H1 (cell line): ENCODE results near the gene BSCL2. TPM values are rescaled to one million over a fixed set of nuclear protein-coding genes. Genes with fewer than 3 reads are reported as not detected.
A peak's percentile ranks its signal among the peaks of the same experiment; 100 is the strongest.

Source experiments
- CBX8 ChIP-seq: fragments of 300-800, 300-1000 bp; sonication (generic); IDR thresholded peaks from 2 replicates; pipeline ENCODE4 v1.7.1; 2016; ENCODE audit warnings: low read depth, low read length, borderline replicate concordance
- CHD2 ChIP-seq: IDR thresholded peaks from 2 replicates; pipeline ENCODE4 v1.6.1; 2012; ENCODE audit warnings: low read length, improper control_type of control experiment
- EZH2 ChIP-seq: fragments of 200-600 bp; sonication (generic); IDR thresholded peaks from 2 replicates; pipeline ENCODE4 v1.7.1; 2012; ENCODE audit warnings: low read depth, mild to moderate bottlenecking, moderate library complexity, low read length, inconsistent platforms; ENCODE audit not compliant: severe bottlenecking
- JUND ChIP-seq: IDR thresholded peaks from 2 replicates; pipeline ENCODE4 v1.6.1; 2011; ENCODE audit warnings: mild to moderate bottlenecking, improper control_type of control experiment, low read length
- KDM1A ChIP-seq: fragments of 200-600, 300-600 bp; sonication (generic); IDR thresholded peaks from 2 replicates; pipeline ENCODE4 v1.7.1; 2016; ENCODE audit warnings: mild to moderate bottlenecking, low read length, borderline replicate concordance
- RAD21 ChIP-seq, 2 experiments: IDR thresholded peaks in 1 of 2; conservative IDR thresholded peaks in 1 of 2; 2 replicates each; pipeline ENCODE4 v1.6.1; 2011; ENCODE audit warnings: low read depth in 2 of 2, low read length in 2 of 2, improper control_type of control experiment in 1 of 2, inconsistent platforms in 1 of 2, mild to moderate bottlenecking in 1 of 2, moderate library complexity in 1 of 2
- polyA plus RNA-seq, 7 experiments: library from polyadenylated mRNA; depleted of rRNA in 3 of 7; stranded (reverse) in 5 of 7; unstranded in 2 of 7; fragments of >200 nt in 5 of 7; fragments of 200-250 nt in 2 of 7; gene quantifications; 1 replicate in 5 of 7; 2 replicates in 1 of 7; 4 replicates in 1 of 7; pipeline versions ENCODE4 v1.2.1 to v1.2.3, GENCODE V29; 2011 to 2013; ENCODE audit warnings: missing spikeins in 2 of 7, mixed read lengths in 2 of 7
- total RNA-seq: library from RNA; stranded (reverse); fragmentation: NEBNext Ultra II Directional; extraction: Animal tissue kit (Norgen Biotek cat#: 25700); gene quantifications from 2 replicates; pipeline ENCODE4 v1.2.1, GENCODE V29; 2021

Gene BSCL2
- total and polyA plus RNA-seq, 2 of the 8 experiments (the other 6 are each of a cell fraction or from before 2014, with no cell fraction given), result 59.5 to 264 TPM

DNA sequence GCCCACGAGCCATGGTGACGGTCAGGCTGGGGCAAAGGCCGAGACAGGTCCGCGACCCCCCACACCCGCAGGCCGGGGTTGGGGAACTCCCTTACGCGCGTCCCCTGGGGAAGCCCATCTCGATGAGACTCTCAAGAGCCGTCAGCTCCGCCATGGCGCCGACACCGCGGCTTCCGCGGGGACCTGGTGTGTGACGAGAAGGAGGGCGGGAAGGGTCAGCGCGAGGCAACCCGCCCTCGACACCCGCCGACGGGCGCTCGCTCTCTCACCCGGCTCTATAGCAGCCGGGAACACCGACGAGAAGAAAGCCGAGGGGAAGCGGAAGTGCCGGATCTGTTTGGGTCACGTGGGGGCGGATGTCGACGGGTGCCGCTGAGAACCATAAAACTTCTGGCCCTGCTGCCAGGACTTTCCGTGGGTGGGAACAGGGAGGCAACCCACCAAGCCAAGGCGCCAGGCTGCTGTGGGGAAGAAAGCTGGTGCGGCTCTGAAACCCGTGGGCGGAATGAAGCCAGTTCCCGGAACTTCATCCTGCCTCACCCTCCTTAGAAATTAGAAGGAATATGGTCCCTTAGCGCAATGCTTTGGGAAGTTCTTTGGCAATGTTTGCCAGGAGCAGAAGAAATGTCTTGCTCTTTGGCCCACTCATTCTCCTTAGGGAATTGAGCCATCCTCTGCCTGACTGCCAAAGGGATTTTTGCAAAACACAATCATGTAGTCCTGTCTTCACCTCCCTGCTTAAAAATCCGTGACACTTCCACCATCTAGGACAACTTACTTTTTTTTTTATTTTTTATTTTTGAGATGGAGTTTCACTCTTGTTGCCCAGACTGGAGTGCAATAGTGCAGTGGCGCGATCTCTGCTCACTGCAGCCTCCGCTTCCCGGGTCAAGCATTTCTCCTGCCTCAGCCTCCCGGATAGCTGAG is 28.2 kb downstream of the BSCL2 start, which contains the start of gene UBXN1 (continued):
- TF ChIP-seq RAD21 (IDR thresholded peaks at IDR 0.05 in 1 of 2, conservative IDR thresholded peaks at IDR 0.05 in 1 of 2; ENCODE audit: low read depth in 2 of 2, low read length in 2 of 2) (no peak), JUND (0 out of 2 replicates have a peak, but pooled peaks have one; percentile 12), CHD2 (no peak), CBX8 (no peak), KDM1A (no peak), EZH2 (no peak)
